ENCODE measurements around the gene CPVL. TPM values are rescaled to one million over a fixed set of nuclear protein-coding genes. Genes with fewer than 3 reads are reported as not detected.
"Not testable (repeated sequence)": the region's sequence is repeated elsewhere in the genome, so short reads cannot be mapped to it uniquely, and the experiment has no call there.

The CPVL gene
- polyA plus RNA-seq, 3 donors, result 410 to 1,111 (median 1,108) TPM

DNA sequence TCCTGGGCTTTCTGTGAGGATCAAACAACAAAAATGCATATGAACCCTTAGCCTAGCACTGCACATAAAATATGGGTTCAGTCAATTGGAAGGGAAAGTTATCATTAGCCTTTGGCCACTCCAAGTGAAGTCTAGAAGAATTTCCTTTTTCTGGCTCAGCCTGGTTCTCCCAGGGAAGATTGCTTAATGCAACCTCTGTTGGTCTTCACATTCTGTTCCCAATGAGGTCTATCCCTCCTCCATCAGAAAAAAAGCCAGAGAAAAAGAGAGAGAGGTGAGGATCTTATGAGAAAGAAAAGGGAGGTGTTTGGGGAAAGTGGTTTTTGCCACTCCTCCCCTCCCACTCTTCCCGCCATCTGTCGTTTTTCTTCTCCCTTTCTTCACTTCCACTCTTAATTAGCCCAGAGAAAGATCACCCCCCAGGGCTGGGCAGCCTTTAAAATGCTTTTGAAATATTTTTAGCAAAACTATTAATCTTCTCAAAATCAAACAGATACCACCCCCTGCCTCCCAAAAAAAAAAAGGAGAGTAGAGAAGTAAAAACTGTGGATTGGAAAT lies 31.1 kb downstream of the CPVL start:
- H3K27ac ChIP-seq (ENCODE audit: low read depth in 1 of 2, low read length in 2 of 2), result no peak overlapping the region
- Mint-ChIP-seq H3K27me3 (ENCODE audit: low read depth in 3 of 3) (no peaks in the 10 kb centered on the region), H3K4me1 (peaks cover 69% of the 10 kb centered on the region), H3K27ac (peak overlapping the region in 3 of 7 donors; percentile 18 to 73 (median 70)), H3K4me3 (peak overlapping the region in 1 of 2 donors; percentile 51), H3K36me3 (peaks cover 46 to 67% of the 10 kb centered on the region in 2 donors), H3K9me3 (peaks cover 0 to 5% (median 0%) of the 10 kb centered on the region in 7 donors)
- H3K4me3 ChIP-seq (replicated peaks in 1 of 3; ENCODE audit: low read depth in 2 of 3, low read length in 3 of 3), result no peak overlapping the region
- no peak for DNase-seq
- H2AFZ ChIP-seq (ENCODE audit: insufficient read depth, low read depth, low read length, poor library complexity, severe bottlenecking), result no peak overlapping the region
- H3K4me1 ChIP-seq (ENCODE audit: control insufficient read depth in 1 of 2, insufficient read depth in 2 of 2, low read length in 2 of 2), result peaks cover 54 to 70% of the 10 kb centered on the region in 2 donors
- H3K79me2 ChIP-seq (ENCODE audit: insufficient read depth, low read length), result peaks cover 31% of the 10 kb centered on the region
- TF ChIP-seq, protein P1, sequence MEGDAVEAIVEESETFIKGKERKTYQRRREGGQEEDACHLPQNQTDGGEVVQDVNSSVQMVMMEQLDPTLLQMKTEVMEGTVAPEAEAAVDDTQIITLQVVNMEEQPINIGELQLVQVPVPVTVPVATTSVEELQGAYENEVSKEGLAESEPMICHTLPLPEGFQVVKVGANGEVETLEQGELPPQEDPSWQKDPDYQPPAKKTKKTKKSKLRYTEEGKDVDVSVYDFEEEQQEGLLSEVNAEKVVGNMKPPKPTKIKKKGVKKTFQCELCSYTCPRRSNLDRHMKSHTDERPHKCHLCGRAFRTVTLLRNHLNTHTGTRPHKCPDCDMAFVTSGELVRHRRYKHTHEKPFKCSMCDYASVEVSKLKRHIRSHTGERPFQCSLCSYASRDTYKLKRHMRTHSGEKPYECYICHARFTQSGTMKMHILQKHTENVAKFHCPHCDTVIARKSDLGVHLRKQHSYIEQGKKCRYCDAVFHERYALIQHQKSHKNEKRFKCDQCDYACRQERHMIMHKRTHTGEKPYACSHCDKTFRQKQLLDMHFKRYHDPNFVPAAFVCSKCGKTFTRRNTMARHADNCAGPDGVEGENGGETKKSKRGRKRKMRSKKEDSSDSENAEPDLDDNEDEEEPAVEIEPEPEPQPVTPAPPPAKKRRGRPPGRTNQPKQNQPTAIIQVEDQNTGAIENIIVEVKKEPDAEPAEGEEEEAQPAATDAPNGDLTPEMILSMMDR (IDR thresholded peaks at IDR 0.05), result no peak
- intact Hi-C loops (cut with micrococcal nuclease), result no loop called here
- H3K9ac ChIP-seq (ENCODE audit: insufficient read depth, low read length, poor library complexity, severe bottlenecking), result no peak overlapping the region
- WGBS (ENCODE audit: insufficient coverage), result no CpG with 5 or more reads among the region's 2 CpGs
- H3K27me3 ChIP-seq (ENCODE audit: control insufficient read depth in 2 of 2, insufficient read depth in 2 of 2, low read length in 2 of 2), result no peaks in the 10 kb centered on the region
- H3K9me3 ChIP-seq (replicated peaks in 1 of 2; ENCODE audit: control insufficient read depth in 1 of 2, insufficient read depth in 1 of 2, low read length in 2 of 2), result no peaks in the 10 kb centered on the region
- H4K20me1 ChIP-seq (ENCODE audit: insufficient read depth, low read length), result peaks cover 78% of the 10 kb centered on the region
- peaks cover 47 to 65% of the 10 kb centered on the region in 2 donors for H3K36me3 ChIP-seq (replicated peaks in 1 of 2; ENCODE audit: control insufficient read depth in 1 of 2, insufficient read depth in 2 of 2, low read length in 2 of 2)
- H3K4me2 ChIP-seq (replicated peaks; ENCODE audit: extremely low read depth, low read length, poor library complexity, severe bottlenecking), result peak overlapping the region; percentile 1

DNA sequence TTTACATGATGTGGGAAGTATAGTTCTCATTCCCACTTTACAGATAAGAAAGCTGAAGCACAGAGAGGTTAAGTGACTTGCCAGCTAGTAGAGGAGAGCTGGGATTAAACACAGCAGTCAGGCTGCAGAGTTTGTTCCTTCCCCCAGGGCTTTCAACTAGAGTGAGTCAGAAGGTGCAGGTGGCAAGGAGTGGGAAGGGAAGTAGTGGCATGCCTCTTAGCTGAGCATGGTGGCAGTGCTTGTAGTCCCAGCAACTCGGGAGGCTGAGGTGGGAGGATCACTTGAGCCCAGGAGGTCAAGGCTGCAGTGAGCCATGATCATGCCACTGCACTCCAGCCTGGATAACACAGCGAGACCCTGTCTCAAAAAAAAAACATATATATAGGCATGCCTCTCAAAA lies 32.1 kb downstream of the CPVL start:
- WGBS (ENCODE audit: insufficient coverage), result no CpG with 5 or more reads among the region's 2 CpGs
- H3K9me3 Mint-ChIP-seq; intact Hi-C loops (cut with micrococcal nuclease); H3K9me3 ChIP-seq (replicated peaks in 1 of 2; ENCODE audit: control insufficient read depth in 1 of 2, insufficient read depth in 1 of 2, low read length in 2 of 2); H3K27me3 ChIP-seq (ENCODE audit: control insufficient read depth in 2 of 2, insufficient read depth in 2 of 2, low read length in 2 of 2); H3K27me3 Mint-ChIP-seq (ENCODE audit: low read depth in 3 of 3); H2AFZ ChIP-seq (ENCODE audit: insufficient read depth, low read depth, low read length, poor library complexity, severe bottlenecking); H3K9ac ChIP-seq (ENCODE audit: insufficient read depth, low read length, poor library complexity, severe bottlenecking): not testable (repeated sequence)
- Mint-ChIP-seq H3K36me3 (peaks cover 42 to 65% of the 10 kb centered on the region in 2 donors), H3K27ac (peak overlapping the region; percentile 70 to 91 (median 87)), H3K4me1 (peaks cover 79% of the 10 kb centered on the region), H3K4me3 (peak overlapping the region in 1 of 2 donors; percentile 85)
- peak in 1 of 3 donors; percentile 44 for DNase-seq
- peak overlapping the region in 1 of 2 donors; percentile 76 for H3K27ac ChIP-seq (ENCODE audit: low read depth in 1 of 2, low read length in 2 of 2)
- H3K36me3 ChIP-seq (replicated peaks in 1 of 2; ENCODE audit: control insufficient read depth in 1 of 2, insufficient read depth in 2 of 2, low read length in 2 of 2), result peaks cover 40 to 59% of the 10 kb centered on the region in 2 donors
- peaks cover 63 to 79% of the 10 kb centered on the region in 2 donors for H3K4me1 ChIP-seq (ENCODE audit: control insufficient read depth in 1 of 2, insufficient read depth in 2 of 2, low read length in 2 of 2)
- peak overlapping the region in 1 of 3 experiments; percentile 58 for H3K4me3 ChIP-seq (replicated peaks in 1 of 3; ENCODE audit: low read depth in 2 of 3, low read length in 3 of 3)
- H4K20me1 ChIP-seq (ENCODE audit: insufficient read depth, low read length), result peaks cover 70% of the 10 kb centered on the region
- H3K79me2 ChIP-seq (ENCODE audit: insufficient read depth, low read length), result peaks cover 31% of the 10 kb centered on the region
- H3K4me2 ChIP-seq (replicated peaks; ENCODE audit: extremely low read depth, low read length, poor library complexity, severe bottlenecking), result peak overlapping the region; percentile 64

Measured in CD14-positive monocyte (primary cell).